H1 (cell line): ENCODE measurements around the gene GALNT18. TPM values are rescaled to one million over a fixed set of nuclear protein-coding genes. Genes with fewer than 3 reads are reported as not detected.
A peak's percentile ranks its signal among the peaks of the same experiment; 100 is the strongest.

ENCODE experiments used
- CTCF ChIA-PET: fragments of 300-600 bp; sonication (Branson Sonifier 250); formaldehyde crosslinking; loops from one replicate; lab custom pipeline; 2021; ENCODE audit not compliant: partially characterized antibody; lab: Charles Lee
- POLR2A ChIA-PET: fragments of 300-600 bp; sonication (Branson Sonifier 250); formaldehyde crosslinking; loops from one replicate; lab custom pipeline; 2021; ENCODE audit warnings: inconsistent platforms; ENCODE audit not compliant: partially characterized antibody; lab: Charles Lee
- DNase-seq, 2 experiments: peaks; one replicate each; pipeline versions ENCODE4 v3.0.0 to v3.0.0-alpha.2; 2010 to 2022; ENCODE audit warnings: low spot score in 2 of 2, low read depth in 1 of 2, mixed read lengths in 1 of 2
- FAIRE-seq: peaks from 2 replicates; lab custom pipeline; 2011; peaks lifted over from hg19 to GRCh38; lab: Jason Lieb, UNC
- H2AFZ ChIP-seq: 2 replicates; pipeline ENCODE4 v1.8.1; 2012; ENCODE audit warnings: low read length, inconsistent platforms
- H2AK5ac ChIP-seq: 2 replicates; pipeline ENCODE4 v1.6.1; 2013; ENCODE audit warnings: low read depth, low read length
- H2BK120ac ChIP-seq: replicated peaks from 2 replicates; pipeline ENCODE3; 2013; ENCODE audit warnings: low read depth, low read length, inconsistent platforms
- H2BK12ac ChIP-seq: 2 replicates; pipeline ENCODE4 v1.6.1; 2013; ENCODE audit warnings: low read depth, low read length
- H2BK15ac ChIP-seq: 2 replicates; pipeline ENCODE4 v1.6.1; 2013; ENCODE audit warnings: low read length
- H2BK20ac ChIP-seq: 2 replicates; pipeline ENCODE4 v1.6.1; 2013; ENCODE audit warnings: low read length
- H2BK5ac ChIP-seq: 2 replicates; pipeline ENCODE4 v1.6.1; 2013; ENCODE audit warnings: low read depth, low read length
- H3K14ac ChIP-seq: 2 replicates; pipeline ENCODE4 v1.6.1; 2013; ENCODE audit warnings: inconsistent platforms; ENCODE audit not compliant: insufficient read length
- H3K18ac ChIP-seq: 2 replicates; pipeline ENCODE4 v1.6.1; 2013; ENCODE audit warnings: low read length; ENCODE audit errors: extremely low read depth
- H3K23ac ChIP-seq: 2 replicates; pipeline ENCODE4 v1.6.1; 2013; ENCODE audit warnings: inconsistent platforms; ENCODE audit not compliant: insufficient read length
- H3K23me2 ChIP-seq: 2 replicates; pipeline ENCODE4 v1.6.1; 2013; ENCODE audit warnings: low read depth, low read length
- H3K27ac ChIP-seq: 2 replicates; pipeline ENCODE4 v1.6.1; 2011; ENCODE audit warnings: low read depth, low read length, inconsistent platforms
- H3K27me3 ChIP-seq, 4 experiments: replicated peaks in 1 of 4; 1 replicate in 1 of 4; 2 replicates in 3 of 4; pipeline versions ENCODE4 v1.6.1 to v1.8.1; 2011 to 2013; ENCODE audit warnings: low read length in 3 of 4, mild to moderate bottlenecking in 3 of 4, inconsistent platforms in 2 of 4, mixed read lengths in 2 of 4, moderate library complexity in 1 of 4; ENCODE audit not compliant: control insufficient read depth in 3 of 4, insufficient read depth in 3 of 4; ENCODE audit errors: extremely low read depth in 1 of 4
- H3K36me3 ChIP-seq, 4 experiments: 2 replicates each; pipeline versions ENCODE4 v1.6.1 to v1.8.1; 2011 to 2013; ENCODE audit warnings: mild to moderate bottlenecking in 4 of 4, low read length in 3 of 4, moderate library complexity in 2 of 4, control low read depth in 1 of 4, inconsistent platforms in 1 of 4; ENCODE audit not compliant: insufficient read depth in 4 of 4, control insufficient read depth in 2 of 4
- H3K4ac ChIP-seq: replicated peaks from 2 replicates; pipeline ENCODE3; 2013; ENCODE audit warnings: low read length, low read depth, mixed read lengths, inconsistent platforms; ENCODE audit not compliant: insufficient read length
- H3K4me1 ChIP-seq, 4 experiments: replicated peaks in 1 of 4; 1 replicate in 1 of 4; 2 replicates in 3 of 4; pipeline versions ENCODE4 v1.6.1 to v1.8.1; 2011 to 2013; ENCODE audit warnings: low read length in 3 of 4, inconsistent platforms in 2 of 4, mixed read lengths in 1 of 4; ENCODE audit not compliant: insufficient read depth in 4 of 4, control insufficient read depth in 3 of 4
- H3K4me2 ChIP-seq, 2 experiments: 2 replicates each; pipeline versions ENCODE4 v1.6.1 to v1.8.1; 2011 to 2013; ENCODE audit warnings: low read depth in 2 of 2, low read length in 2 of 2, control low read depth in 1 of 2, inconsistent platforms in 1 of 2, mild to moderate bottlenecking in 1 of 2; ENCODE audit not compliant: insufficient read depth in 1 of 2
- H3K4me3 ChIP-seq, 4 experiments: fragments of 200-600, 300-600 bp in 1 of 4; sonication (generic), shearing (Covaris generic), sonication (Bioruptor Twin) in 1 of 4; 2 replicates each; pipeline versions ENCODE4 v1.5.1 to v1.8.1; 2011 to 2016; ENCODE audit warnings: low read length in 4 of 4, low read depth in 3 of 4, control low read depth in 2 of 4, inconsistent platforms in 2 of 4, mild to moderate bottlenecking in 2 of 4, mixed read lengths in 1 of 4, moderate library complexity in 1 of 4; ENCODE audit not compliant: insufficient read depth in 2 of 4; ENCODE audit errors: extremely low read depth in 1 of 4
- H3K56ac ChIP-seq: replicated peaks from 2 replicates; pipeline ENCODE3; 2013; ENCODE audit warnings: low read depth, mild to moderate bottlenecking, mixed read lengths, low read length, inconsistent platforms; ENCODE audit not compliant: insufficient read length
- H3K79me1 ChIP-seq: 2 replicates; pipeline ENCODE4 v1.6.1; 2013; ENCODE audit warnings: low read depth, low read length, control low read depth
- H3K79me2 ChIP-seq, 2 experiments: 2 replicates each; pipeline versions ENCODE4 v1.6.1 to v1.8.1; 2012 to 2013; ENCODE audit warnings: low read length in 2 of 2, mild to moderate bottlenecking in 2 of 2, inconsistent platforms in 1 of 2; ENCODE audit not compliant: insufficient read depth in 2 of 2, control insufficient read depth in 1 of 2
- H3K9ac ChIP-seq, 4 experiments: replicated peaks in 1 of 4; 1 replicate in 1 of 4; 2 replicates in 3 of 4; pipeline versions ENCODE4 v1.6.1 to v1.8.1; 2011 to 2013; ENCODE audit warnings: low read depth in 3 of 4, low read length in 3 of 4, control low read depth in 2 of 4, mild to moderate bottlenecking in 2 of 4, moderate library complexity in 2 of 4, inconsistent platforms in 1 of 4; ENCODE audit errors: extremely low read depth in 1 of 4
- H3K9me3 ChIP-seq, 2 experiments: 2 replicates each; pipeline versions ENCODE4 v1.6.1 to v1.8.1; 2012 to 2013; ENCODE audit warnings: mild to moderate bottlenecking in 2 of 2, moderate library complexity in 2 of 2, control low read depth in 1 of 2, inconsistent platforms in 1 of 2, low read depth in 1 of 2, low read length in 1 of 2, mixed read lengths in 1 of 2; ENCODE audit not compliant: insufficient read depth in 2 of 2
- H4K20me1 ChIP-seq, 2 experiments: replicated peaks in 1 of 2; 2 replicates each; pipeline versions ENCODE3 to v1.8.1; 2011 to 2013; ENCODE audit warnings: inconsistent platforms in 2 of 2, low read length in 2 of 2, mild to moderate bottlenecking in 1 of 2; ENCODE audit not compliant: insufficient read depth in 2 of 2, control insufficient read depth in 1 of 2
- H4K5ac ChIP-seq: 2 replicates; pipeline ENCODE4 v1.6.1; 2013; ENCODE audit warnings: low read length, low read depth, mixed read lengths, inconsistent platforms; ENCODE audit not compliant: insufficient read length
- H4K8ac ChIP-seq: 2 replicates; pipeline ENCODE4 v1.8.0; 2013; ENCODE audit warnings: mild to moderate bottlenecking, moderate library complexity, low read length, inconsistent platforms; ENCODE audit not compliant: insufficient read depth; ENCODE audit errors: extremely low read depth
- H4K91ac ChIP-seq: replicated peaks from 2 replicates; pipeline ENCODE3; 2013; ENCODE audit warnings: low read length, mixed read lengths, inconsistent platforms; ENCODE audit not compliant: insufficient read length
- CBX5 ChIP-seq: fragments of 300-800, 300-1000 bp; sonication (generic); IDR thresholded peaks from 2 replicates; pipeline ENCODE4 v1.7.1; 2016; ENCODE audit warnings: antibody characterized with exemption, low read length, low read depth
- CBX8 ChIP-seq: fragments of 300-800, 300-1000 bp; sonication (generic); IDR thresholded peaks from 2 replicates; pipeline ENCODE4 v1.7.1; 2016; ENCODE audit warnings: low read depth, low read length, borderline replicate concordance
- FOSL1 ChIP-seq: IDR thresholded peaks from 2 replicates; pipeline ENCODE4 v1.6.1; 2011; ENCODE audit warnings: mild to moderate bottlenecking, low read depth, low read length, moderate library complexity; ENCODE audit not compliant: insufficient read depth
- HDAC6 ChIP-seq: IDR thresholded peaks from one replicate; pipeline ENCODE4 v1.7.1; 2012; ENCODE audit warnings: low read depth, mild to moderate bottlenecking, inconsistent platforms, low read length, moderate library complexity
- JUN ChIP-seq: IDR thresholded peaks from 2 replicates; pipeline ENCODE4 v1.6.1; 2011; ENCODE audit warnings: low read depth, mild to moderate bottlenecking, improper control_type of control experiment, low read length
- SAP30 ChIP-seq: fragments of 300-600 bp; sonication (generic); IDR thresholded peaks from 2 replicates; pipeline ENCODE4 v1.7.1; 2012; ENCODE audit warnings: low read length, moderate library complexity, mild to moderate bottlenecking, inconsistent platforms; ENCODE audit not compliant: insufficient read depth, insufficient replicate concordance
- SP1 ChIP-seq: IDR thresholded peaks from 2 replicates; pipeline ENCODE4 v1.6.1; 2011; ENCODE audit warnings: low read depth, low read length
- YY1 ChIP-seq: IDR thresholded peaks from 2 replicates; pipeline ENCODE4 v1.6.1; 2011; ENCODE audit warnings: low read depth, mild to moderate bottlenecking, low read length
- WGBS, 2 experiments: shearing (Covaris generic) in 1 of 2; methylation state at CpG; one replicate each; pipeline versions ENCODE4 v1.1.6 to v1.1.7; 2013 to 2015; ENCODE audit warnings: low lambda C conversion rate in 2 of 2, mixed read lengths in 2 of 2, inconsistent platforms in 1 of 2, low coverage in 1 of 2, missing lambda C conversion rate in 1 of 2; ENCODE audit not compliant: insufficient replicate concordance in 2 of 2, insufficient coverage in 1 of 2, insufficient read length in 1 of 2; ENCODE audit errors: extremely low coverage in 1 of 2, missing lambda C conversion rate in 1 of 2; 5-methylcytosine and 5-hydroxymethylcytosine counted together
- polyA plus RNA-seq, 7 experiments: library from polyadenylated mRNA; depleted of rRNA in 3 of 7; stranded (reverse) in 5 of 7; unstranded in 2 of 7; fragments of >200 nt in 5 of 7; fragments of 200-250 nt in 2 of 7; gene quantifications; 1 replicate in 5 of 7; 2 replicates in 1 of 7; 4 replicates in 1 of 7; pipeline versions ENCODE4 v1.2.1 to v1.2.3, GENCODE V29; 2011 to 2013; ENCODE audit warnings: missing spikeins in 2 of 7, mixed read lengths in 2 of 7
- total RNA-seq: library from RNA; stranded (reverse); fragmentation: NEBNext Ultra II Directional; extraction: Animal tissue kit (Norgen Biotek cat#: 25700); gene quantifications from 2 replicates; pipeline ENCODE4 v1.2.1, GENCODE V29; 2021
- TF ChIP-seq, protein P1 (sequence below): IDR thresholded peaks from 2 replicates; pipeline ENCODE4 v1.6.1; 2012; ENCODE audit warnings: low read length, inconsistent platforms

Gene GALNT18
- total and polyA plus RNA-seq, 2 of the 8 experiments (the other 6 are each of a cell fraction or from before 2014, with no cell fraction given), result 6.0 to 9.4 TPM

DNA sequence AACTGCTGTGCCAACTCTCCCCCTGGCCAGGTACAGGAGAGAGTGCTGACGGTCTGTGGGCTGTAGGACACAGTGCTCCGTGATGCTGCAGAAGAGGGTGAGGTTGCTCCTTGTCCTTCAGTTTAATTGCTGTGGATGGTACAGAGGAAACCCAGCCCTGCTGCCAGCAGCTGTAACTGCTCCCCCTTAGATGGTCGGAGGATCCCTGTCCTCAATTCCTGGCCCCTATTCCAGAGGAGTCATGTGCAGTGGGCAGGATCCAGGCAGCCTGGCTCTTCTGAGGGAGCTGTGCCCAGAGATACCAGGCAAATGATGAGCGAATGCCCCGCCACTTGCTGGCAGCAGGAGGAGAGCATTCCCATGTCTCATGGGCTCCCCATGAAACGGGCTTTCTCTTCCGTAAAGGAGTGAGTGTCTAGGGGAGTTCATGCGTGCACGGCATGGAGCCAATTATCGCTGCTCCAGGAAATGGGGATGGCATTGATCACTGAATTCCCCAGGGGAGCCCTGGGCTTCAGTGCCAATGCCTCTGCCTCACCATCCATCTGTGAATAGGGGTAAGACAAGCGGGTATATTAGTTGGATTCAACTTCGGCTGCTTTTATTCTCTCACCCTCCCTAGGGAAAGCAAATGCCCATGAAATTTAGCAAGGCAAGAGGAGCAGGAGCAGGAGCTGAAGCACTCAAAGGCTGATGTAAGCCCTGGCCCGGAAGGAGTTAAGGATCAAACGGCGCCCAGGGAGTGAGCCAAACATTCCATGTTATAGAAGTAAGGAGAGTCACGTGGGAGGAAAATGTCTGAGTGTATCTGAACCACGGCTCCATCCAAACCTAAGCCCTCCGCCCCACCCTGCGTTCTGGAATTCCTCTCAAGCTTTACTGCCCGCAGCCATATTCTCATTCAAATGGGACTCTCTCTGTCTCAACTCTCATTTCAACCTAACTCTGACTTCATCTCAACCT is 217.8 kb downstream of the GALNT18 start:
- peak overlapping the region; percentile 13; the same call in 1 of the 2 replicates for H2AFZ ChIP-seq
- no peak overlapping the region for H3K27ac ChIP-seq
- H3K27me3 ChIP-seq, result no peaks in the 10 kb centered on the region
- no peaks in the 10 kb centered on the region for H3K23me2 ChIP-seq
- H2BK20ac ChIP-seq, result 0 out of 2 replicates have a peak overlapping the region, but pooled peaks have one; percentile 3
- no peaks in the 10 kb centered on the region for H3K36me3 ChIP-seq
- no peak for DNase-seq
- no peaks in the 10 kb centered on the region for H4K20me1 ChIP-seq
- H3K79me1 ChIP-seq, result no peaks in the 10 kb centered on the region
- peak overlapping the region; percentile 75 for H4K91ac ChIP-seq
- H3K18ac ChIP-seq, result no peak overlapping the region
- 0 out of 2 replicates have a peak overlapping the region, but pooled peaks have one; percentile 69 for H2BK12ac ChIP-seq
- H2BK15ac ChIP-seq, result peak overlapping the region; percentile 65; the same call in 1 of the 2 replicates
- H2BK5ac ChIP-seq, result 0 out of 2 replicates have a peak overlapping the region, but pooled peaks have one; percentile 13
- WGBS, 2 experiments, result 78% methylated on average over 20 of the region's 20 CpGs; no CpG with 5 or more reads in 1 of the 2 experiments
- peaks cover 0 to 13% (median 4%) of the 10 kb centered on the region in 4 experiments; a peak in 4 of 7 replicates for H3K4me1 ChIP-seq
- no peak overlapping the region for H3K56ac ChIP-seq
- peak overlapping the region; percentile 7; the same call in 1 of the 2 replicates for H4K8ac ChIP-seq
- H3K4me2 ChIP-seq, result peak overlapping the region in 1 of 2 experiments; percentile 13; a peak in 1 of 4 replicates
- FAIRE-seq, result no peak
- H3K23ac ChIP-seq, result no peak overlapping the region
- no peak overlapping the region for H2BK120ac ChIP-seq
- H3K9me3 ChIP-seq, result no peaks in the 10 kb centered on the region
- H3K79me2 ChIP-seq, result no peaks in the 10 kb centered on the region
- no peak overlapping the region; a peak in 2 of 7 replicates for H3K9ac ChIP-seq
- ChIA-PET CTCF (interaction anchor here (0.7 to 3.0 kb wide), 4 partner anchors 9 to 383 kb away, joined by 3 to 13 read pairs (median 3); no protein-coding TSS in a partner anchor), POLR2A (interaction anchor here (1.3 kb wide), 1 partner anchor 9 kb away, joined by 3 read pairs; no protein-coding TSS in a partner anchor)
- H2AK5ac ChIP-seq, result no peak overlapping the region
- H3K4me3 ChIP-seq, result no peak overlapping the region; a peak in 1 of 8 replicates
- peak overlapping the region; percentile 33 for H3K4ac ChIP-seq
- H4K5ac ChIP-seq, result no peak overlapping the region
- no peak overlapping the region for H3K14ac ChIP-seq
- TF ChIP-seq, protein P1, sequence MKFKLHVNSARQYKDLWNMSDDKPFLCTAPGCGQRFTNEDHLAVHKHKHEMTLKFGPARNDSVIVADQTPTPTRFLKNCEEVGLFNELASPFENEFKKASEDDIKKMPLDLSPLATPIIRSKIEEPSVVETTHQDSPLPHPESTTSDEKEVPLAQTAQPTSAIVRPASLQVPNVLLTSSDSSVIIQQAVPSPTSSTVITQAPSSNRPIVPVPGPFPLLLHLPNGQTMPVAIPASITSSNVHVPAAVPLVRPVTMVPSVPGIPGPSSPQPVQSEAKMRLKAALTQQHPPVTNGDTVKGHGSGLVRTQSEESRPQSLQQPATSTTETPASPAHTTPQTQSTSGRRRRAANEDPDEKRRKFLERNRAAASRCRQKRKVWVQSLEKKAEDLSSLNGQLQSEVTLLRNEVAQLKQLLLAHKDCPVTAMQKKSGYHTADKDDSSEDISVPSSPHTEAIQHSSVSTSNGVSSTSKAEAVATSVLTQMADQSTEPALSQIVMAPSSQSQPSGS, result no peak
- no peak for TF ChIP-seq SAP30
- TF ChIP-seq HDAC6, result no peak
- no peak for TF ChIP-seq SP1
- no peak for TF ChIP-seq JUN
- TF ChIP-seq FOSL1, result no peak
- no peak for TF ChIP-seq CBX5
- no peak for TF ChIP-seq YY1
- no peak for TF ChIP-seq CBX8
